Measurements from ENCODE around the gene ENPEP.
"Not testable (repeated sequence)": the region's sequence is repeated elsewhere in the genome, so short reads cannot be mapped to it uniquely, and the experiment has no call there.

Gene ENPEP, protein sequence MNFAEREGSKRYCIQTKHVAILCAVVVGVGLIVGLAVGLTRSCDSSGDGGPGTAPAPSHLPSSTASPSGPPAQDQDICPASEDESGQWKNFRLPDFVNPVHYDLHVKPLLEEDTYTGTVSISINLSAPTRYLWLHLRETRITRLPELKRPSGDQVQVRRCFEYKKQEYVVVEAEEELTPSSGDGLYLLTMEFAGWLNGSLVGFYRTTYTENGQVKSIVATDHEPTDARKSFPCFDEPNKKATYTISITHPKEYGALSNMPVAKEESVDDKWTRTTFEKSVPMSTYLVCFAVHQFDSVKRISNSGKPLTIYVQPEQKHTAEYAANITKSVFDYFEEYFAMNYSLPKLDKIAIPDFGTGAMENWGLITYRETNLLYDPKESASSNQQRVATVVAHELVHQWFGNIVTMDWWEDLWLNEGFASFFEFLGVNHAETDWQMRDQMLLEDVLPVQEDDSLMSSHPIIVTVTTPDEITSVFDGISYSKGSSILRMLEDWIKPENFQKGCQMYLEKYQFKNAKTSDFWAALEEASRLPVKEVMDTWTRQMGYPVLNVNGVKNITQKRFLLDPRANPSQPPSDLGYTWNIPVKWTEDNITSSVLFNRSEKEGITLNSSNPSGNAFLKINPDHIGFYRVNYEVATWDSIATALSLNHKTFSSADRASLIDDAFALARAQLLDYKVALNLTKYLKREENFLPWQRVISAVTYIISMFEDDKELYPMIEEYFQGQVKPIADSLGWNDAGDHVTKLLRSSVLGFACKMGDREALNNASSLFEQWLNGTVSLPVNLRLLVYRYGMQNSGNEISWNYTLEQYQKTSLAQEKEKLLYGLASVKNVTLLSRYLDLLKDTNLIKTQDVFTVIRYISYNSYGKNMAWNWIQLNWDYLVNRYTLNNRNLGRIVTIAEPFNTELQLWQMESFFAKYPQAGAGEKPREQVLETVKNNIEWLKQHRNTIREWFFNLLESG

DNA sequence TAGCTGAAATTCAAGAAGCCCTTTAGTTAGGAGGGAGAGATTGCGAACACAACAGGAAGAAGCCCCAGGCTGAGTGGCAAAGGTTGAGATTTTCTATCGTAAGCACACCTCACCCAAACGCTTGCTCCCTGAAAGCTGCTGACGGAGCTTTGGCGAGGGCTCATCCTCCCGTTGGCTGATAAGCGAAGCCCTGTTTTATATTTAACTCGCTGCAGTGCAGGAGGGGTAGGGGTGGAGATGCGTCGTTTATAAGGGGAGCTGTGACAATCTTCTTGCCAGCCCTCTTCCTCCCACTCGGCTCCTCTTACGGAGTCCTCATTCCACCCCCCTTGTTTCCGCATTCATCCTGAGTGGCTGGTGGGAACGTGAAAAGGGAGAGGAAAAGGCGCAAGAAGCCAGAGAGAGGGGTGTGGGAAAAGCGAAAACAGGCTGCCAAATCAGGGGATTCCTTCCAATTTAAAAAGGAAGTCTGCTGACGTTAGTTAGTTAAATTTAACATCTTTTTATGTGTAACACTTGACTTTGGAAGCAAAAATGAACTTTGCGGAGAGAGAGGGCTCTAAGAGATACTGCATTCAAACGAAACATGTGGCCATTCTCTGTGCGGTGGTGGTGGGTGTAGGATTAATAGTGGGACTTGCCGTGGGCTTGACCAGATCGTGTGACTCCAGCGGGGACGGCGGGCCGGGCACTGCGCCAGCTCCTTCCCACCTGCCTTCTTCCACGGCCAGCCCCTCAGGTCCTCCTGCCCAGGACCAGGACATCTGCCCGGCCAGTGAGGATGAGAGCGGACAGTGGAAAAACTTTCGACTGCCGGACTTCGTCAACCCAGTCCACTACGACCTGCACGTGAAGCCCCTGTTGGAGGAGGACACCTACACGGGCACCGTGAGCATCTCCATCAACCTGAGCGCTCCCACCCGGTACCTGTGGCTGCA lies at the start of gene ENPEP:
ENPEP (plus strand) TSS at position 275 of the 938 bp plus-strand sequence; CDS start at position 535, 260 bp downstream.
- DNase-seq (ENCODE audit: low read depth) = no peak

DNA sequence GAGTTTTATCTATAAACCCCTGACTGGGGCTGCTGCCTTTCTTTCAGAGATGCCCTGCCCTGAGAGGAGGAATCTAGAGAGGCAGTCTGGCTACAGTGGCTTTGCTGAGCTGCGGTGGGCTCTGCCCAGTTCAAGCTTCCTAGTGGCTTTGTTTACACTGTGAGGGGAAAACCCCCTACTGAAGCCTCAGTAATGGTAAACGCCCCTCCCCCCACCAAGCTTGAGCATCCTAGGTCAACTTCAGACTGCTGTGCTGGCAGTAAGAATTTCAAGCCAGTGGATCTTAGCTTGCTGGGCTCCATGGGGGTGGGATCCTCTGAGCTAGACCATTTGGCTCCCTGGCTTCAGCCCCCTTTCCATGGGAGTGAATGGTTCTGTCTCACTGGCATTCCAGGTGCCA lies 44.1 kb upstream of the ENPEP start:
- DNase-seq (ENCODE audit: low read depth) = not testable (repeated sequence)

DNA sequence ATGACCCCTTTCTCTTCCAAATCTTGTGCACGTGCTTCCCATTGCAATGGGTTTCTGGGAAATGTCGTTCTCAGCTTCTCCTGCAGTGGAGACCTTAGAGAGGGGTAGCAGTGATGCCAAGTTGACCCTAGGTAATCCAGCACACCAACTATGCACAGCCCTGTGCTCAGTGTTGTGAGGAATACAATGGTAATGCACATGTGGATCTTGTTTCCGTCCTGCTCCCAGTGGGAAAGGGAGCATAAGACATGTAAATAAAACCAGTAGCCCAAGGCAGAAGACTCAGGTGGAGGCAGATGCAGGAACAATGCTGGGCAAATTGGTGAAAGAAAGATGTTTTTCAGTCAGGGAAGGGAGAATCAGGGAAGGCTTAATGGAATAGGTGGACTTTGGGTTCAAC lies 38.7 kb upstream of the ENPEP start:
- not testable (repeated sequence) for DNase-seq (ENCODE audit: low read depth)

DNA sequence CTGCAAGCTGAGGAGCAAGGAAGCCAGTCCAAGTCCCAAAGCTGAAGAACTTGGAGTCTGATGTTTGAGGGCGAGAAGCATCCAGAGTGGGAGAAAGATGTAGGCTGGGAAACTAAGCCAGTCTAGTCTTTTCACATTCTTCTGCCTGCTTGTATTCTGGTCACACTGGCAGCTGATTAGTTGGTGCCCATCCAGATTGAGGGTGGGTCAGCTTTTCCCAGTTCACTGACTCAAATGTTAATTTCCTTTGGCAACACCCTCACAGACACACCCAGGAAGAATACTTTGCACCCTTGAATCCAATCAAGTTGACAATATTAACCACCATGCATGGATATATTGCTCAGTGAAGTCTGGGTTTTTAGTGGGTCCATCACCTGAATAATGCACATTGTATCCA lies 36.7 kb upstream of the ENPEP start:
- DNase-seq (ENCODE audit: low read depth) = not testable (repeated sequence)

DNA sequence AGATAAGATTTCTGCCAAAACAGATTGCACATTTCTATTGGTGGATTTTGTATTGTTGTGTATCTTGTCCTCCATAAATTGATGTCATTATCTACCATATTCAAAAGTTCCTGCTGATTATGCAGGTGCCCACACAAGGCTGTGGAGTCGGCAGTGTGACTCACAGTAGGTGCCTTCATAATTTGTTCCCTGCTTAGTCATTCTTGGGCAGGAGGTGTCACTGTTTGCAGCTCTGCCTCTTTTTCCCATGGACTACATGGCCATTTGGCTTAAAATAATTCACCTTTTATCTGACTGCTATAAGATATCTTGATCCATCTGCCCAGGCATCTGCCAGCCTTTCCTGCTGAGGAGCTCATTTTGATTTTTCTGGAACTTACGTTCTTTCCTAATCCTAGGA lies 33.6 kb upstream of the ENPEP start:
- no peak for DNase-seq (ENCODE audit: low read depth)

DNA sequence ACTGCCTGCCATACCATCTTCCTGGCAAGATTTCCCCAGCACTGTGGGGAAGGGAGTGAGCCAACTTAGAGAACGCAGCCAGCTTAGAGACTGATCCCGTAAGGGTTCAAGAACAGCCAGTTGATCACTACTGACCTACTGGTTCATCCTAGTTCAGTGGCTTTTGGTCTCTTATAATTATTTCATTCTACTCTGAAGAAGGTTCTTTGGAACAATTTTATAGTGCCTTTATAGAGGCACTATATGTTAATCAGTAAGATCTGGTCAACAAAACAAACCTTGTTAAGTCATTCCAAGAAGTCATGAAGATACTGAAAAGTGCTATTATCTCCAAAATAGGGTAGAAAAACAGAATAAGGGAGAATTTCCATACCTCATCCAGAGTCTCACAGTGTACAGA lies 33.2 kb upstream of the ENPEP start:
- no peak for DNase-seq (ENCODE audit: low read depth)

DNA sequence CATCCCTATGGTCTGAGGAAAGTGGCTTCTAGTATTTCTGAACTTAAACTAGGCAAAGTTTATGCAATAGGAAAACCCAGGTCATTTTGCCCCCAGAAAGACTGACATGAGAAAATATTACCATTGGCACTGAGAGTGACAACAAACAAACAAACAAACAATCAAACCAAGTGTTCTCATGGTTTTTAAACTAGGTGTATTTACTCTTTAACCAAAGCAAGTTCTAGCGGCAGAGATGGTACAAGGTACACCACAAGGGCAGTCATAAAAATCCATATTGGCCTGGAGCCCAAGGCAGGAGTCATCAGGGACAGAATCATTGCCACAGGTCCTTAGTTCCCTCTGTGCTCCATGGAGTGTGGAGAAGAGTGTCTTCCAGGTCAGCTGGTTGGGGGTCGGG lies 26.0 kb upstream of the ENPEP start:
- no peak for DNase-seq (ENCODE audit: low read depth)

DNA sequence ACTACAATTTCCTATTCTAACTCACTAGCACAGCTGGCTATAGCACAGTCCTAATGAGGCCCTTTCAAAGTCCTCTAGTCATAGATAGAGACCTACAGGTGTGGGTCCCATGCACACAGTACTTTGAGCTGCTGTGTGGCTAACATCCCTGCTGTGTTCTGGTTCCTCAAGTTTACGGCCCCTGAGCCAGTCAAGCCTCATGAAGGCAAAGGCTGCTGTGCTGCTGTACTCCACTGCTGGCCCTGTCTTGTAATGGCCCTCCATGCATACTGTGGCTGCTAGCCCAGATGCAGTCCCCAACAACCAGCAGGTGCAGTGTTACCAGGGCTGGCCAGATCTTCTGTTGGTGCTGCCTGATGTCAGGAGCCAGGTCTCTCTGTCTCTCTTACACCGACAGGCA lies 23.4 kb upstream of the ENPEP start:
- no peak for DNase-seq (ENCODE audit: low read depth)

DNA sequence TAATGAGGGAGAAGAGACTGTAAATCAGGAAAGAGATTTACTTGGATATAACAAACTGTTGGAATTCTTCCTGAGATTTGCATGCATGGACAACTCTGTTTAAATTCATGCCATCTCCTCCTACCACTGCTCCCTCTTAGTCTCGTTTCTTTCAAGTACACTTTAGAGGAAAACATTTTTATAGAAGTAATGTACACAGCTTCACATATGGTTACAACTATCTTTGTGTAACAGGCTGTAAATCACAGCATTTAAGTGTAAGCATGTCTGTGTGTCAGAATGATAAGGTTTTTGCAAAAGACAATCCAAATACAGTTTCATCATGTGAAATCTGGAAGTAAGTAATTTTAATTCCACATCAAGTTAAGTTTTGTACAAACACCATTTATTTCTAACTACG lies 21.5 kb upstream of the ENPEP start:
- DNase-seq (ENCODE audit: low read depth) = no peak

DNA sequence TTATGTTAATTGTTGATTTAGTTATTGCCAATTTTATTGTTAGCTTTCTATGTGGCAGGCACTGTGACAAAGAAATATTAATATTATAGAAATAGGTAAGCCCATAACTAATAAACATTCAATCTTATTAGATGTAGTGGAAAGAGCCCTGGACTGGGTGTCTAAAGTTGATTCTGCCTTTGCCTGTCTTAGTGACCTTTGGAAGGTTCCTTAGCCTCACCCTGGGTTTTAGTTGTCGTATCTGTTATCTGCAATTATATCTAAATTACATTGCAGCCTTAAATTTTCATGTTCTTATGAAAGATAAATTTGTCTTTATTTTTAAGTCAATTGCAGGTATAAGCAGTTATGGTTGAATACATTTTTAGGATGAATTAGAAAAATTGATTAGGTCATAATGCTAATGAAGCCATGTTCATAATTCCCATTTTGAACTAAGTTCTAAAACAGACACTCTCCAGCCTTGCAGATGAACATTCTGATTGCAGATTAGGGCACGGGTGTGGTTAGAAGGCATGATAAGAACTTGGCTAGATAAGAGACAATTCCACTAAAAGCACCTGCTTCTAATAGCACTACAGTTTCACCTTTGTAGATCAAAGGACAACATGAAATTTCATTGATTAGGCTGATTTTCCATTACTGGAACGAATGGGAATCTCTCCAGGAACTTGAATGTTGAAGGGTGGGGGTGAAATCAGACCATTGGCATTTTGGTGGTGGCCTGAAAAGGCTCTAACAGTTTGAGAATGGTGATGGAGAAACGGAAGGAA lies 17.3 kb upstream of the ENPEP start:
- DNase-seq (ENCODE audit: low read depth) = no peak

DNA sequence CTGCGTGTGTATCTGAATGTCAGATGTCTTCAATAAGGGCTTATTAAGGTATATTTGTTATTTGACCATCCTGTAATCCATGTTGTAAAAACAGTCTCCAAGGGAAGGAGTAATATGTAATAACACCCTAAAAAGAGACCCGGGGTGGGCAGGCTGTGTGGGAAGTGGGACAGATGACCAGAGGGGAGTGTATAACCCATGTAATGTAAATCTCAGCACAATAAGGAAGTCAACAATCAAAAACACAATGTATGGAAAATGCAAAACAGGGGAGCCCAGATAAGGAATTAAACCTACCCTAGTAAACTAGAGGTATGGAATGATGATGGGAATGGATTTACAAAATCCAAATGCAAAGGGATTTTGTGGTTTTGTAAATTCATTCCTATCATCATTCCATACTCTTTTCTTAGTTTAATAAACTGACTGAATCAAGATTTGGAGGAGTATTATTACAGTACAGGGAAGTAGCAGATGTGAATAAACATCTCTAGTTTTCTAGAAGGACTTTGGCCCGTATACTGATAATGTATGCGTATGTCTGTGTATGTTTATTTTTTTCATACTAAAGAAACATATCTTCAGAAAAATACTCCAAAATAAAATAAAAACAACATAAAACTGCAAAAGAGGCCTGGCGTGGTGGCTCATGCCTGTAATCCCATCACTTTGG lies 15.7 kb upstream of the ENPEP start:
- no peak for DNase-seq (ENCODE audit: low read depth)

DNA sequence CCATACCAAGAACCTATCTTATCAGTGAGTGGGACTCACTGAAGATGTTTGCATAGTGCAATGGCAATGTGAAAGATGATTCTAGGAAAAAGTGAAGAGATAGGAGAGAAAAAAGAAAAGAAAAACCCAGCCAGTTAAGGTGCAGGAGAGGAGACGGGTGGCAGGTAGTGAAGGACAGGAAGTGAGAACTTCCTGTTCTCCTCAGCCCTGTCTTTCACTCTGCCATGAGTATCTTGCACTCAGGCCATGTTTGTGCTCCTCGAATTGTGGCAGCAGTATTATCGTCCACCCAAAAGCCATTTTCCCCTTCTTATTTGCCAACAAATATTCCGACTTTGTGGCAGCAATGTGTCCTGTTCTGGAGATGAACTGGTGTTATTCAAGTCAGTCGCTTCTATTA lies 8.6 kb upstream of the ENPEP start:
- no peak for DNase-seq (ENCODE audit: low read depth)

DNA sequence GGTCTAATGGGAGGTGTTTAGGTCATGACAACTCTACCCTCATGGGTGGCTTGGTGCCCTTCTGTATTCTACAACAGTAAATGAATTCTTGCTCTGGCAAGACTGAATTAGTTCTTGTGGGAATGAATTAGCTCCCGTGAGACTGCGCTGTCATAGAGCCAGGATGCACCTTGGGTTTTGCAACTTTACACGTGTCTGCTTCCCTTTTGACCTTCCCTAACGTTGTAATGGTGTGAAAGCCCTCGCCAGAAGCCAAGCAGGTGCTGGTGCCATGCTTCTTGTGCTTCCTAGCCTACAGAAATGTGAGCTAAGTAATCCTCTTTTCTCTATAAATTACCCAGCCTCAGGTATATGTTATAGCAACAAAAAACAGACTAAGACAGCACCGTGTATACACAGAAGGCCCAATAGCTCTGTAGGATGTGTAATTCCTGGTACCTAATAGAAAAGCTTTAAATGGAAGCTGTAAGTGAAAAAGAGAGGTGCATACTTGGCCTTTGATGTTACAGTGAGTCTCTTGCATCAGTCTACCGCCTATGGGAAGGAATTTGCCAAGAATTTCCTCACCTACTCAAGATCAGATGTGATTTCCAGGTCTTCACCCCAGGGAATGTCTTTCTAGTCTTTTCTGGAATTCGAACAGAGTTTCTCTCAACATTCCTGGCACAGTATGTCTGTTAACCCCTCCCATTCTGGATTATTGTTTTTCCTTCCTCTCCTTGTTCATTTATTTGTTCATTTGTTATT lies 3.2 kb upstream of the ENPEP start:
- no peak for DNase-seq (ENCODE audit: low read depth)

DNA sequence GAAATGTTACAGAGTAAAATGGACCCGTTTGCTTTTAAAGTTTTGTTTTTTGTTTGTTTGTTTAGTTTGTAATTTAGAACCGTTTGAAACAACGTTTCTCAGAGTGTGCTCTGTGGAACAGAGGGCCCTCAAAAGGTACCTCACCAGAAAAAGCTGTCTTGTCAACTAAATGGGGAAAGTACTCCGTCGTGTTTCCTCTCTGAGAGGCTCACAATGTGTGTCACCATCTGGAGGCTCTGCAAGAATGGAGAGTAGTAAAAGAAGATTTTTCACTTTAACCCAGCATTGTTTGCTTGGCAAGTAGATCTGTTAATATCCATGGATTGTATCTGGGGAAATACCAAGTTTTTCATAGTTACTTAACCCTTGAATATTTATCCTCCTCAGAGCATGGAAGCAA lies 1.5 kb upstream of the ENPEP start:
- DNase-seq (ENCODE audit: low read depth) = no peak

DNA sequence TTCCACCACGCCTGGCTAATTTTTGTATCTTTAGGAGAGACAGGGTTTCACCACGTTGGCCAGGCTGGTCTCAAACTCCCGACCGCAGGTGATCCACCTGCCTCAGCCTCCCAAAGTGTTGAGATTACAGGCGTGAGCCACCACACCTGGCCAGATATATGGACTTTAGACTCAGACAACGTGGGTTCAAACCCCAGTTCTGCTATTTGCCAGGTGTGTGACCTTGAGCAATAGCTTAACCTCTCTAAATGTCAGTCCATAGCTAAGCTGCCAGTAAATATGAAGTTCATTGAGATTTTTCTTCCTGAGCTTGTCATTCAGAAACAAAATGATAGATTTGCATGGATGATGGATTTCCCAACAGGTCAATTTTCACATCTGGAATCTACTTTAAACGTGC lies 875 bp upstream of the ENPEP start:
- not testable (repeated sequence) for DNase-seq (ENCODE audit: low read depth)

DNA sequence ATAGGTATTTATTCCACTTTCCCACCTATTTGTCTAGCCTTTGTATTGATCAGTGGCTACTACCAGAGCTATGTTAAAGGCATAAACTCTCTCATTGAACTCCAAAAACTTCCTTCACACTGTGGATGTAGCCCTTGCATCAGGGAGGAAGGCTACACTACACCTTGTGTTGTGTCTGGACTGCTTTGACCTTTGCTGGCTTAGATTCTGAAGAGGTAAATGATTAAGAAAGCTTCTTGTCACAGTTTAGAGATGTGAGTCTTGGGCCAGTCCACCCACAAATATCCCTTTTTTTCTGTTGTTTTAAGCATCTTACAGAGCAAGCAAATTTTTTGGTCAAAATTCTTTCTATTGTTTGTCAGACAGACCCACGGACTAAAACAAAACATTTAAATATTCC lies 1.9 kb downstream of the ENPEP start:
- DNase-seq (ENCODE audit: low read depth) = no peak

DNA sequence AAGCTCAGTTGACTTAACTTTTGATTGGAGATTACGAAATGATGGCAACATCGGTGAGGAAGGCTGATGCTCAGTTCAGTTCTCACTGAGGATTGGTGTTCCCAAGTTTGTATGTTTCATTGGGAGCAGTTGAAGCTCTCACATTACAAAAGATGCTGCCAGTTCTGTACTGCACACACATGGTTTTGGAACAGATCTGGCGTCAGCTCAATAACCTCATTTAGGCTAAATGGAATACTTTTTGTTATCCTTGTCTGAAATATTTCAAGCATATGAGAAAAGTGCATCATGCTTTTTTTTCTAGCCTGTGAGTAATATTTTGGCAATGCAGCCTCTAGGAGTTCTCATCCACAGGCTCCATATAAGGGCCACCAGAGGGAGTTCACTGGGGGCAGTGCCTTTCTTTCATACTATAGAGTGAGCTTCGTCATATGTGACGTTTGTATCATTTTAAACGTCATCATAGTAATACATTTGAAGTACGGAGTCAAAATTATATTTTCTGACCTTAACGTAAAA lies 4.1 kb downstream of the ENPEP start:
- no peak for DNase-seq (ENCODE audit: low read depth)

DNA sequence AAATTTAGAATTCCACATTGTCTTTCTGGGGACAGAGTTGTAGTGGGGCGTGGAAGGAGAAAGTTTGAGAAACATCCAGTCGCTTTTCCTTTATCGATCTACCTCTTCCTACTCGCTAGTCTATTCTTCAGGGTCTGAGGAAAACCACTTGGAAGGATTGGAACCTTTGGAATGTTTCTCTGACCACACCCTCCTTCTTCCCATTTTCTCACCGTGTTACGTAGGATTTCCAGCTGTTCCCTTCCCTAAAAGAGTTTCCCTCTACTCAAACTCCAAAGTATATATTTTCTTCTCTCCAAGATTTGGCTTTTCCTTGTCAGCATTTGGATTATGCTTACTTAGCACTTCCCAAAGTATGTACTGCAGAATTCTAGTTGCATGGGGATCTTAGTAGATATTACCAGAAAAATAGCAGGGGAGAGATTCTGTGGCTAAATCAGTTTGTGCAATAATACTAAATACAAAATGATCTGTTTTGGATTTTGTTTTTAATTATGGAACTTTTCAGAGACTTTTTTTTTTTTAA lies 4.9 kb downstream of the ENPEP start:
- no peak for DNase-seq (ENCODE audit: low read depth)

DNA sequence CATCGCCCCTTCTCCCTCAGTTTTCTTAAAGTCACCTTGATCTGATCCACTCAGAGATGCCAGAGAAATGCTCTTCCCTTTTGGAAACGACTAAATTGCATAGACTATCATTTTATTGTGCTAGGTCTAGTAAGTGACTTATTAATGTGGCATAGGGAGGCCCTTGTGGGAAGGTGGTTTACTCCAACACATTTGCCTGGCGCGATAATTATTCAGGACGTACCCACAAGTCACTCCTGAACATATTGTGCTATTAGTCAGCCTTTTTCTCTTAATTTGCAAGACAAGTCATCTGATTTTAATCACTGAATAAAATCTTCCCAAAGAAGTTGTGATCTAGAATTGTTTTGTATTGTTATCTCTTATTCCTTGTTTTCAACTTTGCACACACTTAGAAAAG lies 7.6 kb downstream of the ENPEP start:
- no peak for DNase-seq (ENCODE audit: low read depth)

All from T-helper 22 cell (primary cell).